ENCODE results near the gene C1GALT1C1. TPM values are rescaled to one million over a fixed set of nuclear protein-coding genes. Genes with fewer than 3 reads are reported as not detected.

C1GALT1C1 gene
- total RNA-seq, 1 experiment from 2014 or later = 10.2 TPM

- CTCF ChIA-PET = no interaction called here
- no TSS peak for BruUV-seq (replicated peaks)
- intact Hi-C loops (cut with micrococcal nuclease; ENCODE audit: unreplicated experiment) = loop anchor here (5.0 kb wide), 1 partner anchor 42 kb away; the partner anchor contains the start of gene CUL4B
These were observed 26.0 kb downstream of the C1GALT1C1 start, which contains the start of gene MCTS1 for GRCh38 chrX:120603707-120604360. MCTS1 (plus strand) TSS chrX:120604101; CDS start chrX:120604237, 136 bp downstream.

GRCh38 chrX:120585702-120586101 lies 44.2 kb downstream of the C1GALT1C1 start:
- no peak for DNase-seq (ENCODE audit: low spot score)
- no TSS peak for BruUV-seq (replicated peaks)
- Histone ChIP-seq H3K9me3 (ENCODE audit: low read depth, low read length, poor library complexity, severe bottlenecking) (no peaks in the 10 kb centered on the region), H3K27ac (ENCODE audit: low read depth, low read length, poor library complexity, severe bottlenecking) (no peak overlapping the region), H3K4me3 (ENCODE audit: low read depth, low read length, poor library complexity, severe bottlenecking) (no peak overlapping the region), H3K27me3 (replicated peaks; ENCODE audit: insufficient read depth, low read depth, low read length, poor library complexity) (no peaks in the 10 kb centered on the region), H3K4me1 (ENCODE audit: insufficient read depth, low read length, poor library complexity, severe bottlenecking) (no peaks in the 10 kb centered on the region), H3K36me3 (ENCODE audit: insufficient read depth, low read length, poor library complexity, severe bottlenecking) (no peaks in the 10 kb centered on the region)
- intact Hi-C loops (cut with micrococcal nuclease; ENCODE audit: unreplicated experiment) = no loop called here
- CTCF ChIA-PET = no interaction called here
- TF ChIP-seq EZH2 (IDR thresholded peaks at IDR 0.05; ENCODE audit: borderline replicate concordance, low read depth, low read length, poor library complexity, severe bottlenecking) = no peak
- TF ChIP-seq CTCF (conservative IDR thresholded peaks at IDR 0.05; ENCODE audit: low read depth, low read length) = no peak
- POLR2A ChIA-PET (ENCODE audit: low non-redundant PET) = no interaction called here

More at GRCh38 chrX:120603707-120604360, 26.0 kb downstream of the C1GALT1C1 start, which contains the start of gene MCTS1:
- POLR2A ChIA-PET (ENCODE audit: low non-redundant PET) = interaction anchor here (1.7 kb wide), 1 partner anchor 43 kb away, joined by 25 read pairs; the partner anchor contains the start of gene CUL4B
- no peaks in the 10 kb centered on the region for H3K9me3 ChIP-seq (ENCODE audit: low read depth, low read length, poor library complexity, severe bottlenecking)
- H3K4me3 ChIP-seq (ENCODE audit: low read depth, low read length, poor library complexity, severe bottlenecking) = peak within 1 kb of the TSS; percentile 64
- no peaks in the 10 kb centered on the region for H3K4me1 ChIP-seq (ENCODE audit: insufficient read depth, low read length, poor library complexity, severe bottlenecking)
- DNase-seq (ENCODE audit: low spot score) = peak; percentile 96
- no peak for TF ChIP-seq EZH2 (IDR thresholded peaks at IDR 0.05; ENCODE audit: borderline replicate concordance, low read depth, low read length, poor library complexity, severe bottlenecking)
- TF ChIP-seq CTCF (conservative IDR thresholded peaks at IDR 0.05; ENCODE audit: low read depth, low read length) = no peak
- H3K27me3 ChIP-seq (replicated peaks; ENCODE audit: insufficient read depth, low read depth, low read length, poor library complexity) = no peaks in the 10 kb centered on the region
- peak within 1 kb of the TSS; percentile 88 for H3K27ac ChIP-seq (ENCODE audit: low read depth, low read length, poor library complexity, severe bottlenecking)
- no peaks in the 10 kb centered on the region for H3K36me3 ChIP-seq (ENCODE audit: insufficient read depth, low read length, poor library complexity, severe bottlenecking)

Other genes starting within 250 kb of the C1GALT1C1 start
- 51.1 and 61.0 TPM in 2 replicates for gene LAMP2, start 160.8 kb downstream of the C1GALT1C1 start, total RNA-seq (2021)
- 41.8 and 44.7 TPM in 2 replicates for gene CUL4B, start 69.1 kb downstream of the C1GALT1C1 start, total RNA-seq (2021)
- gene MCTS1, start 26.0 kb downstream of the C1GALT1C1 start, total RNA-seq (2021) = 54.6 and 62.3 TPM in 2 replicates
- not detected in 2 replicates for gene CT47B1, start 245.8 kb upstream of the C1GALT1C1 start, total RNA-seq (2021)